Hepatocyte (in vitro differentiated cells): ENCODE data around the gene WDR59. TPM values are rescaled to one million over a fixed set of nuclear protein-coding genes. Genes with fewer than 3 reads are reported as not detected.

Source experiments
- DNase-seq: peaks from one replicate; pipeline ENCODE4 v3.0.0-alpha.2; 2016; ENCODE audit warnings: low spot score
- H2AFZ ChIP-seq: fragments of 200-600 bp; sonication (generic); 2 replicates; pipeline ENCODE4 v1.6.0; 2016; ENCODE audit warnings: antibody characterized with exemption, mild to moderate bottlenecking
- H3K27ac ChIP-seq: fragments of 200-600 bp; sonication (generic); 2 replicates; pipeline ENCODE4 v1.5.1; 2016; ENCODE audit warnings: mild to moderate bottlenecking
- H3K27me3 ChIP-seq: fragments of 200-600 bp; sonication (generic); 2 replicates; pipeline ENCODE4 v1.6.1; 2016
- H3K36me3 ChIP-seq: fragments of 200-600 bp; sonication (generic); replicated peaks from 2 replicates; pipeline ENCODE4 v1.5.1; 2016; ENCODE audit warnings: low read depth; ENCODE audit not compliant: insufficient read depth
- H3K4me1 ChIP-seq: fragments of 200-600 bp; sonication (generic); 2 replicates; pipeline ENCODE4 v1.5.1; 2016; ENCODE audit warnings: mild to moderate bottlenecking, moderate library complexity; ENCODE audit not compliant: insufficient read depth
- H3K4me2 ChIP-seq: fragments of 200-600 bp; sonication (generic); 2 replicates; pipeline ENCODE4 v1.6.0; 2016
- H3K4me3 ChIP-seq: fragments of 200-600 bp; sonication (generic); 2 replicates; pipeline ENCODE4 v1.5.1; 2016; ENCODE audit warnings: mild to moderate bottlenecking
- H3K79me2 ChIP-seq: fragments of 200-600 bp; sonication (generic); 2 replicates; pipeline ENCODE4 v1.6.0; 2017; ENCODE audit warnings: mild to moderate bottlenecking
- H3K9me2 ChIP-seq: fragments of 200-600 bp; sonication (generic); replicated peaks from 2 replicates; pipeline ENCODE4 v1.6.0; 2017; ENCODE audit warnings: mild to moderate bottlenecking; ENCODE audit not compliant: insufficient read depth
- H3K9me3 ChIP-seq: fragments of 200-600 bp; sonication (generic); 2 replicates; pipeline ENCODE4 v1.5.1; 2016; ENCODE audit warnings: low read depth, mild to moderate bottlenecking
- H4K20me1 ChIP-seq: fragments of 200-600 bp; sonication (generic); 2 replicates; pipeline ENCODE4 v1.6.0; 2016; ENCODE audit warnings: mild to moderate bottlenecking; ENCODE audit not compliant: insufficient read depth, poor library complexity, severe bottlenecking
- EZH2 ChIP-seq: fragments of 200-600 bp; sonication (generic); IDR thresholded peaks from 2 replicates; pipeline ENCODE4 v1.6.1; 2016; ENCODE audit warnings: antibody characterized with exemption, mild to moderate bottlenecking, borderline replicate concordance
- EZH2phosphoT487 ChIP-seq: fragments of 200-600 bp; sonication (generic); IDR thresholded peaks from one replicate; pipeline ENCODE4 v1.6.1; 2018; ENCODE audit warnings: antibody characterized with exemption, mild to moderate bottlenecking, low read depth, moderate library complexity; ENCODE audit not compliant: unreplicated experiment, severe bottlenecking
- WGBS: methylation state at CpG from one replicate; pipeline ENCODE4 v1.1.6; 2016; ENCODE audit warnings: low lambda C conversion rate; ENCODE audit errors: missing lambda C conversion rate; 5-methylcytosine and 5-hydroxymethylcytosine counted together
- polyA plus RNA-seq: library from polyadenylated mRNA; unstranded; fragments of >200 nt; fragmentation: Nextera tagmentation; extraction: Ambion mirVana; gene quantifications from 2 replicates; pipeline ENCODE4 v1.2.1, GENCODE V29; 2016
- total RNA-seq: library from RNA; depleted of rRNA; stranded (reverse); fragments of >200 nt; gene quantifications from 2 replicates; pipeline ENCODE4 v1.2.3, GENCODE V29; 2014
- TF ChIP-seq, protein P1 (sequence below): fragments of 200-600 bp; sonication (generic); IDR thresholded peaks from 2 replicates; pipeline ENCODE4 v1.5.1; 2016; ENCODE audit warnings: antibody characterized with exemption, mild to moderate bottlenecking; ENCODE audit not compliant: poor library complexity

The WDR59 gene
- total and polyA plus RNA-seq, 2 experiments from 2014 or later, result 32.8 to 35.7 TPM

DNA sequence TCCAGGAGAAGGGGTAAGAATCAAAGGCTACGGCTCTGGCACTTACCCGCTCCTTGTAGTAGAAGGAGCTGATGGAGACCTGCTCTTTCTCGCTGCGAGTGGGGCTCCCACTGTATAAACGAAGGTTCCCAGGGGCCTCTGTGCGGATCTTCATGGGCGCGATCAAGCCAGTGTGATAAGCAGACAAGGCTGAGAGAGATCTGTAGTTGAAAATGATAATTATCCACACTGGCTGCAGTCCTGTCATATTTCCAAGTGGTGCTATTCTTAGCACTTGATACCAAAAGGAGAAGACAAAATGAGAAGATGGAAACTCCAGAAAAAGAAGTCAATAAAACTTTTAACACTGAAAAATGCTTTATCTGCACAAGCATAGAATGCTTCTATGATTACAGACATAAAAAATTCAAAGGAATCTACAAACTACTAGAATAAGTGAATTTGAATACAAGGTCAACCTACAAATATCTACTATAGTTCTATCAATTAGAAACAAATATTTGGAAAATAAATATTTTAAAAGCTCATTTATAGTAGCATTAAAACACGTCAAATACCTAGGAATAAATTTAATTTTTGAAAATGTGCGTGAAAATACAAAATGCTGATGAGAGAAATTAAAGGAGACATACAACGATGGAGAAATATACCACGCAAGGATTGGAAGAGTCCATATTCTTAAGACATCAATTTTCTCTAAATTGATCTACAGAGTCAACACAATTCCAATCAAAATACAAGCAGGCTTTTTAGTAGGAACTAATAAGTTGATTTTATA lies 80.8 kb downstream of the WDR59 start:
- Histone ChIP-seq H3K36me3 (no peaks in the 10 kb centered on the region), H3K27ac (no peak overlapping the region), H3K4me2 (no peak overlapping the region), H3K27me3 (no peaks in the 10 kb centered on the region), H4K20me1 (no peaks in the 10 kb centered on the region), H3K4me1 (no peaks in the 10 kb centered on the region), H3K4me3 (no peak overlapping the region), H3K79me2 (no peaks in the 10 kb centered on the region), H3K9me2 (no peaks in the 10 kb centered on the region), H2AFZ (no peak overlapping the region), H3K9me3 (no peaks in the 10 kb centered on the region)
- no peak for DNase-seq
- 96% methylated on average over 12 of the region's 12 CpGs for WGBS
- TF ChIP-seq, protein P1, sequence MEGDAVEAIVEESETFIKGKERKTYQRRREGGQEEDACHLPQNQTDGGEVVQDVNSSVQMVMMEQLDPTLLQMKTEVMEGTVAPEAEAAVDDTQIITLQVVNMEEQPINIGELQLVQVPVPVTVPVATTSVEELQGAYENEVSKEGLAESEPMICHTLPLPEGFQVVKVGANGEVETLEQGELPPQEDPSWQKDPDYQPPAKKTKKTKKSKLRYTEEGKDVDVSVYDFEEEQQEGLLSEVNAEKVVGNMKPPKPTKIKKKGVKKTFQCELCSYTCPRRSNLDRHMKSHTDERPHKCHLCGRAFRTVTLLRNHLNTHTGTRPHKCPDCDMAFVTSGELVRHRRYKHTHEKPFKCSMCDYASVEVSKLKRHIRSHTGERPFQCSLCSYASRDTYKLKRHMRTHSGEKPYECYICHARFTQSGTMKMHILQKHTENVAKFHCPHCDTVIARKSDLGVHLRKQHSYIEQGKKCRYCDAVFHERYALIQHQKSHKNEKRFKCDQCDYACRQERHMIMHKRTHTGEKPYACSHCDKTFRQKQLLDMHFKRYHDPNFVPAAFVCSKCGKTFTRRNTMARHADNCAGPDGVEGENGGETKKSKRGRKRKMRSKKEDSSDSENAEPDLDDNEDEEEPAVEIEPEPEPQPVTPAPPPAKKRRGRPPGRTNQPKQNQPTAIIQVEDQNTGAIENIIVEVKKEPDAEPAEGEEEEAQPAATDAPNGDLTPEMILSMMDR, result no peak
- no peak for TF ChIP-seq EZH2phosphoT487
- no peak for TF ChIP-seq EZH2

DNA sequence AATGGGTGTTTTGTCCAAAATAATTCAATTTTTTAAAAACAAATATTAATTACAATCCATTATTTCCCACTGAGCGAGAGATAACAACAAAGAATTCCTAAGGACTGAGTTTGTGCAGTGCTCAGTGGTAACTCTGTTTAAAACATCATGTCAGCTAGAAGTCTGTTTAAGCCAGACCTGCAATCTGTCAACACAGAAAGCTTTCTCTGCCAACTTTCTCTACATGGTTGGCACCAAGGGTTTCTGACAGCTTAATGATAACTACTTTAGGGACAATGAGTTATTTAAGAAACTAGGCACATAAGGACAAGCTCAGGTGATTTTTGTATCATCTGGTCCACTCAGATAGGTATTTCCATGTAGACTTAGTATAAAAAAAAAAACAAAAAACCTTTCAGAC lies 81.8 kb downstream of the WDR59 start:
- H3K79me2 ChIP-seq, result no peaks in the 10 kb centered on the region
- H3K27me3 ChIP-seq, result no peaks in the 10 kb centered on the region
- H3K4me3 ChIP-seq, result no peak overlapping the region
- TF ChIP-seq EZH2 (no peak), EZH2phosphoT487 (no peak)
- TF ChIP-seq, protein P1, result no peak
- H4K20me1 ChIP-seq, result no peaks in the 10 kb centered on the region
- no peaks in the 10 kb centered on the region for H3K4me1 ChIP-seq
- no peaks in the 10 kb centered on the region for H3K9me3 ChIP-seq
- 76% methylated on average over 1 of the region's 1 CpG for WGBS
- no peak overlapping the region for H2AFZ ChIP-seq
- no peak overlapping the region for H3K27ac ChIP-seq
- no peaks in the 10 kb centered on the region for H3K9me2 ChIP-seq
- H3K36me3 ChIP-seq, result no peaks in the 10 kb centered on the region
- no peak overlapping the region for H3K4me2 ChIP-seq
- DNase-seq, result no peak

DNA sequence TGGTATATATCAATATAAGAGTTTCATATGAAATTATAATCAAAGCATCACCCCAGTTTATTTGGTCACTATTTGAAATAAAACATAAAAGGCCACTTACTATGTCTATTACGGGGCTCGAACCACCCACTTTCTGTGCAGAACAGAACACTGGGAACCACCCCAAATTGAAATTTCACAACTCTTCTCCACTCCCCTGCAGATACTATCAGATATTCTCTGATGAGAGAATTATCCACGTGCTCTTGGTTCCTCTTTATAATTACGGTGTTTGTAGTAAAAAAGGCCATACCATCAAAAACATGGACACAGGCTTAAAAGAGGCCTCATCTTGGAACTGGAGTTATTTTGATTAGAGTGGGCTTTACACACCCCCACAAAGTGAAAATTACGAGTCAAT lies 82.8 kb downstream of the WDR59 start:
- no peak for DNase-seq
- H4K20me1 ChIP-seq, result no peaks in the 10 kb centered on the region
- H3K4me1 ChIP-seq, result no peaks in the 10 kb centered on the region
- H3K36me3 ChIP-seq, result no peaks in the 10 kb centered on the region
- H3K27me3 ChIP-seq, result no peaks in the 10 kb centered on the region
- no peaks in the 10 kb centered on the region for H3K79me2 ChIP-seq
- H3K4me2 ChIP-seq, result no peak overlapping the region
- no peaks in the 10 kb centered on the region for H3K9me3 ChIP-seq
- H3K9me2 ChIP-seq, result no peaks in the 10 kb centered on the region
- 95% methylated on average over 5 of the region's 5 CpGs for WGBS
- H3K27ac ChIP-seq, result no peak overlapping the region
- no peak overlapping the region for H3K4me3 ChIP-seq
- H2AFZ ChIP-seq, result no peak overlapping the region
- TF ChIP-seq EZH2, result no peak
- no peak for TF ChIP-seq EZH2phosphoT487
- TF ChIP-seq, protein P1, result no peak
